HG03520 (cell line): Measurements from ENCODE around the gene NCR3LG1.

ENCODE experiments used
- ATAC-seq: cut with Tn5 transposase; IDR thresholded peaks from one replicate; pipeline ENCODE4 v1.9.1; 2021; ENCODE audit warnings: mild to moderate bottlenecking, moderate library complexity; ENCODE audit not compliant: unreplicated experiment

The NCR3LG1 gene, protein sequence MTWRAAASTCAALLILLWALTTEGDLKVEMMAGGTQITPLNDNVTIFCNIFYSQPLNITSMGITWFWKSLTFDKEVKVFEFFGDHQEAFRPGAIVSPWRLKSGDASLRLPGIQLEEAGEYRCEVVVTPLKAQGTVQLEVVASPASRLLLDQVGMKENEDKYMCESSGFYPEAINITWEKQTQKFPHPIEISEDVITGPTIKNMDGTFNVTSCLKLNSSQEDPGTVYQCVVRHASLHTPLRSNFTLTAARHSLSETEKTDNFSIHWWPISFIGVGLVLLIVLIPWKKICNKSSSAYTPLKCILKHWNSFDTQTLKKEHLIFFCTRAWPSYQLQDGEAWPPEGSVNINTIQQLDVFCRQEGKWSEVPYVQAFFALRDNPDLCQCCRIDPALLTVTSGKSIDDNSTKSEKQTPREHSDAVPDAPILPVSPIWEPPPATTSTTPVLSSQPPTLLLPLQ

DNA sequence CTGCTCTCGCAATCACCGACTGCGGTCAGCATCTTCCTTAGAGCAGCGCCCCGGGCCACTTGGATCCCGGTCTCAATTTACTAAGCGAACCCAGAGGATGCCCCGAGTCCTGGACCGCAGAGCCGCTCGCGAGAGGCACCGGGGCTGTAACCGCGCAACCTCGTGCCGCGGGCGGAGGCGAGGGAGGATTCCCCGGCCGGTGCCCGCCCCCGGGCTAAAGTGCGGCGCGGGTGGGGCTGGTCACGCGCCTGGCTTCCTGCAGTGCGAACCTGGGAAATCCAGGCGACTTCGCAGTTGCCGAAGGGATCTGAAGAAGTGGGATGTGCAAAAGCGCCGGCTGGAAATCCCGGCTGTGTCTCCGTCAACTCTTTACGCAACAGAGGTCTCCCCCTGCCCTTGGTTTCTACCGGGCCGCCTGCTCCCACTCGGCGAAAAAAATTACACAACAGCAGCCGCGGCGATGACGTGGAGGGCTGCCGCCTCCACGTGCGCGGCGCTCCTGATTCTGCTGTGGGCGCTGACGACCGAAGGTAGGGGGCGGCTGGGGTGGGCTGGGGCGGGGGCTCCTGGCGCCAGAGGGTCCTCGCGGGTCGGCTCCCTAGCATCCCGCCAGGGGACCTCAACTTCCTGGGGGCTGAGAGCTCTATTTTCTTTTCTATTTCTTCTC, at the start of gene NCR3LG1:
TSS of gene NCR3LG1 (plus strand) at position 291 of the 667 bp plus-strand sequence. CDS start at position 461, 170 bp downstream.
- ATAC-seq: no peak

DNA sequence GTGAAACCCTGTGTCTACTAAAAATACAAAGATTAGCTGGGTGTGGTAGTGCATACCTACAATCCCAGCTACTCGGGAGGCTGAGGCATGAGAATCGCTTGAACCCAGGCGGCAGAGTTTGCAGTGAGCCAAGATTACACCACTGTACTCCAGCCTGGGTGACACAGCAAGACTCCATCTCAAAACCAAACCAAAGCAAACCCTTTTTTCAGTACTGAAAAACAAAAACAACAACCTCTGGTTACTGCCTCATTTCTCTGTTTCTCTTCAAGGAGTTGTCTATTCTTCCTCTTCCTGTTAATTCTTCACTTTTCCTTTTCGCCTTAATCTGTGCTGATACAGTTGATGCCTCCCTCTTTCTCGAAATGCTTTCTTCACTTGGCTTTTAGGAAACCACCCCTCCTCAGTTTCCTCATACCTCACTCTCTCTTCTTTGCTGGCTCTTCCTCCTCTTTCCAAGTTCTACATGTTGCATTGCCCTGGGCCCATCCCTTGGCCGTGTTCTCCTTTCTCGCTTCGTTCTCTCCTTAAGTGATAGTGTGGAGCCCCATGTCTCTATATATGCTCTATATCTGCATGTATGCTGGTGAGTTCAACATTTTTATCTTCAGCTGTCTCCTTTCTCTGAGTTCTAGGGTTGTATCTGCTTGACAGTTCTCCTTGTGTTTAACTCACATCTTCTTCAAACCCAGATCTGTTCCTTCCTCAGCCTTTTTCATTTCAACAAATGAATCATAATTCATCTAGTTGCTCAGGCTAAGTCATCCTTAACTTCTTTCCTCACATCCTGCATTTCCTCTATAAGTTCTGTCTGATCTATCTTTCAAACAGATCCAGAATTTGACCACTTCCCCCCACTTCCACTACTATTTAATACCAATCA, 38.0 kb upstream of the NCR3LG1 start:
- ATAC-seq: no peak

DNA sequence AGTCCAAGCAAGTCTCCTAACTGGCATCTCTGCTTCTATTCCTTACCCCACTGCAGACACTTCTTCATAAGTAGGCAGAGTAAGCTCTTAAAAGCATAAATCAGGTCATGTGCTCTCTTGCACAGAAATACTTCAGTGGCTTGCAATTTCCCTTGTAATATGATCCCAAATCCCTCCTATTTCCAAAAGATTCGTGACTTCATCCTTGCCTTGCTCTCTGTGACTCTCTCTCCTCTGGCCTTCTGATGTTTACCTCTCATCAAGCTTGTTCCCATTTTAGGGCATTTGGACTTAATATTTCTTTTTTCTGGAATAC, 37.4 kb upstream of the NCR3LG1 start:
- no peak for ATAC-seq

DNA sequence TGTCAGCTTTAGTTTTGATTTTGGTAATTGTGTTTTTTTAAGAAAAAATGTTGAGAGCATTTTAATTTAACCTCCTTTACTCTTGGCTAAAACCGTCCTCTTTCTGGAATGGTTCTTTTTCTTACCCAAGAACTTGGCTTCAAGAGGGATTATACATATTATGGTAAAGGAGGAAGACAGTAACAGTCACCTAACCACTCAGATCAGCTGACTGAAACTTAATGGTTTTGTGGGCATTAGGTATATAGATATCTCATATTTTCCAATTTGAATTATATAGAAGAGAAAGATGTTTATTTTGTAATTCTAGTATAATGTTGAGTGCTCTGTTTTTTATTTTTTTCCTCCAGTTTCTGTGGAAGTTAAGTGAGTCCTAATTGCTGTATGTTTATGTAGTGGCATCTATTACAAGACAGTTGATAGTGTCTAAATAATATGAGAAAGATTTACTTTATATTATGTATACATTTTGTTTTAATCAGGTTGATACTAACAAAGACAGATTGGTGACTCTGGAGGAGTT, 36.6 kb upstream of the NCR3LG1 start:
- no peak for ATAC-seq

DNA sequence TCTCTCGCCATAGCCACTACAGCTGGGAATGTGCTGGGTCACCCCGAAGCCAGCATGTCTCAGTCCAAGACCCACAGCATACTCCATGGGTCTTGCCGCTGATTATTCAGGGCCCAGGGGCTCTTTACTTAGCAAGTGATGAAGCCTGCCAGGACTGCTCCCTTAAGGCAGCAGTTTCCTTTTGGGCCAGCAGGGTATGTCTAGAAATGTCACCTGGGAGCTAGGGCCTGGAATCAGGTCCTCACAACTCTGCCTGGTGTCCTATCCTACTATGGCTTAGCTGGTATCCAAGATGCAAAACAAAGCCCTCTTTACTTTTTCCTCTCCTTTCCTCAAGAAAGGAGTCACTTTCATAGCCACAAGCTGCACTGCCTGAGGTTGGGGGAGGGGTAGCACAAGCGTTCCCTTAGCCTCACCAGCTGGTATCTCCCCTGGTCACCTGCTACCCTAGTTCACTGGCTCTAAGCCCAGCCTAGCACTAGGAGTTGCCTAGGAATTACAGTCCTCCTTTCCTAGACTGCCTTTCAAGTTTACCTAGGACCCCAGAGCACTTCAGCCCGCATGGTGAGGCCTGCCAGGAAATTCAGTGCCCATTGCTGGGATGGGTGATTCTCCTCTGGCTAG, 22.6 kb upstream of the NCR3LG1 start:
- ATAC-seq: no peak

DNA sequence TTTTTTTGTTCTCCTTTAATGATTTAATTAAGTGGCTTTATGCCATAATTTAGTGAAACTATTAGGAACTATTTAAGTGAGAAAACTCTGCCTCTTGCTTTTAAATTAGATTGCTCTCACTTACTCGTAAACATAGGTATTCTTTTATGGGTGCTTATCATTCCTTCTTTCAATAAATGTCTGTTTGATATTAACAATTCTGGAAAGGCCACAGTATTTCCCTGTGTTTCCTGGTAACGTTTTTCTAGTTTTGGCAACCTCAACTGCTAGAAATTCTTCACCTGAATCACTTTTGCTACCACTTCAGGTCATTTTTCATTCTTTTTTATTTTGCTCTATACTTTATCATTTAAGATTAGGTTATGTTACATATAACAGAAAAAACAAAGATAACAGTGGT, 19.9 kb upstream of the NCR3LG1 start:
- no peak for ATAC-seq

DNA sequence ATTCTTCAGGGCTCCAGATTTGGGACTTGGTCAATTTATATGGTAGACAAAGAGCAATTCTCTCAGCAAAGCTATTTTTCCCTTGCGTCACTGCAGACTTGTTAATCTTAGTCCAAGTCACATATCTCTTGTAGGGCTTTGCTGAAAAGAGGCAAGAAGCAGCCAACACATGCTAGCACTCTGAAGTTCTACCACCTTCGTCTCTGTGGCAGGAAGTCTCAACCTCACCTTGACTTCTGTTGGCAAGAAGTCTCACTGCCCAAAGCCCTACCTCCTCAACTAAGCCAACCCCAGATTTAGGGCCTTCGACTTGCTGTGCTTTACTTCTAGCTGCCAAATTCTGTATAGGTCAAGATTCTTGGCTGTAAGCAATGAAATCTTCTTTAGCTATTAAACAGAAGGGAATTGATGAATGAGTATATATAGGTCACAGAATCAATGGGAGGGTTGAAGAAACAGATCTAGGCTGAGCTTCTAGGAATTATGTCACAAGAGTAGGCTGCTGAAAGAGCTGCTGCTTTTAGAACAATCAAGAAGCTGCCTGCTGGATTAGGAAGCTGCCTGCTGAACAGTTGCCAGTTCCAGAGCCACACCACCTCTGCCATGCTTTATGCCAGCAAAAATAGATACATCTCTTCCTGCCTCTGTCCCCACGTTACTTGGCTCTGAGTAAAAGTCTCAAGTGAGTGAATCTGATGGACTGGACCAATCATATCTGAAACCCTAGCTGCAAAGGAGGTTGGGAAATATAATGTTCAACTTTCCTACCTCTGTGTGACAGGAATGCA, 17.6 kb upstream of the NCR3LG1 start:
- ATAC-seq: no peak

DNA sequence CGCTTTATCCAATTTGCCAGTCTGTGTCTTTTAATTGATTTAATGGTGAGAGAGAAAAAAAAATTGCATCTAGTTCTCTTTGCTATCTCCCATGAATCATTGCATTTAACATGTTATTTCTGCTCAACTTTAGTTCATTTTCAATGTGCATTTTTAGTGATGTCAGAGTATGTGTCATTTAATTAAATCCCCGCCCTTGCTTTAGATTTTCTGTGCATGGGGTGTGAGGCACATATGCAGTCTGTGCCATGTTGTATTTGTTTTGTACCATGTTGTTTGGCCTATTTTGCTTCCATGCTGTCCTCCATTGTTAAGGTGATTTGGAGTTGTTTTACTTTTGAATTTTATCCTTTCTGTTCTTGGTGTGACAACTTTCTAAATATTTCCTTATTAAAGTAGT, 8.3 kb upstream of the NCR3LG1 start:
- no peak for ATAC-seq

DNA sequence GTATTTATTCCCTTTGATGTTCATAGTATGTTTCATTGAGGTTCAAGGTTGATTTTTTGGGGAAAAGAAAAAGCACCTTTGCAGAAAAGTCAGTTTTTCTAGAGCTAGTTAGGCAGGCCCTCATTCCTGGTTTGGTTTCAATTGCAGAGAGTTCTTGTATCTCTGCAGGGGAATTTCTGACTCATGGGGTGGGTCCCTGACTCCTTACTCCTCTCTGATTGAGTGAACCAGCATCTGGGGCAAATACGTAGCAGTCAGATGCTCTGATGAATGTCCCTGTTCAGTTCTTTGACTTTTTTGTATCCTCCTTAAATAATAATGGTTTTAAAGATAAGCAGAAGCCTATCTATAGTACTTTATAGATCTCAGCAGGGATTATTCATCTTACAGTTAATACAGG, 7.7 kb upstream of the NCR3LG1 start:
- ATAC-seq: no peak

DNA sequence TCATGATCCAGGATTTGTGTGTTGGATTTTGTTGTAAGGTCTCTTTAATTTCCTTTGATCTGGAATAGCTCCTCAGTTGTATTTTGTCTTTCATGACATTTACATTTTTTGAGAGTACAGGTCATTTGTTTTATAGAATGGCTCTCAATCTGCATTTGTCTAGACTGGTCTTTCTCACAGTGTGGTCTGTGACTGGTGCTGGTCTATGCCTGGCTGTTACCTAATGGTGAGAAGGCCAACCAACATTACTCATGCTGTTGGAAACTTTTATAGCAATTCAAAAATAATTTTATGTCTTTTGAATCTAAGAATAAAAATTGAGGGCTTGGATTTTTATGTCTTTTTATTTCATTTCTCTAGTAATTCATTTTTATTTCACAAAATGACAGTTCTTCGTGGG, 3.9 kb upstream of the NCR3LG1 start:
- ATAC-seq: no peak

DNA sequence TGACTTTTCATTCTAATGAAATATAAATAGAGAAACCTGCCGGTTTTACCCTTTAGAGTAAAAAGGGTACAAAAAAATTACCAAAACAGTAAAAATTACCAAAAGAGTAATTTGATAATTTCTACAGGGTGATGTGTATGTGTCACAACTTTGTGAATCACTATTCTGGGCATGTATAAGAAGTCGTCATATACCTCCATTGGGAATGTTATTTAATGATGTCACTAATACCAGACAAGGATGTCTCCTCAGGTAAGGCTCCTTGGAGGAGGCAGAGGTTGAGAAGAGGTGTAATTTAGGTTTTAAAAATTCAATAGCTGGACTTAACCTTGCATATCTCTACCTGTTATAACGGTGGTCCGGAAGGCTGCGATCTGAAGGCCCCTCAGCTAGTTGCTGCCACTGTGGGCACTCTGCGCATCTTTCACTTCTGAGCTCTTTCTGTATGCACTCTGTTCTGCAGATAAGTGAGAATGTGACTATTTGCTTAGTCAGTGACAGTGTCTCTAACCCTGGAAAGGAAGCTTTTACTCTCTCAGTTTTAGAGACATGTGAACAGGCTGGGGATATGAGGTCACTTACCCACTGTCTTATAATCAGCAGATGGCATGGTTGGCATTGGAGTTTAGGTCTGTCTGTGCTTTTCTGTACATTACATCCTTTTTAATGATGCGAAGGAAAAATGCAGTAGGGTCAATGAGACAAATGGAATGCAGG, 987 bp upstream of the NCR3LG1 start:
- ATAC-seq: no peak

DNA sequence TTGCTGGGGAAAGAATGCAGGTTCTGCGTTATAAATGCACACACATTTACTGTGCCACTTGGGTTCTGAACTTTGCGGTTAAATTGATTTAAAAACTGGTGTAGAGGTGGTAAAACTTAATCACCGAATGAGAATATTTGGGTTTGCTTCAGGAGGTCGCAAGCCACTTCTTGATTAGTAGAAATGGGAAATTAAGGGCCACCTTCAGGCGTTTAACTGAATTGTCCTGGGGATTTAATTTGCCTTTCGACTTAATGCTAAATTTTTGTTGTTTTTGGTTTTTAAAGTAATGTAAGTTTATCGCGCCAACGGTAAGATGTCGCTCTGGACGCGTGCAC, 459 bp upstream of the NCR3LG1 start:
- no peak for ATAC-seq

DNA sequence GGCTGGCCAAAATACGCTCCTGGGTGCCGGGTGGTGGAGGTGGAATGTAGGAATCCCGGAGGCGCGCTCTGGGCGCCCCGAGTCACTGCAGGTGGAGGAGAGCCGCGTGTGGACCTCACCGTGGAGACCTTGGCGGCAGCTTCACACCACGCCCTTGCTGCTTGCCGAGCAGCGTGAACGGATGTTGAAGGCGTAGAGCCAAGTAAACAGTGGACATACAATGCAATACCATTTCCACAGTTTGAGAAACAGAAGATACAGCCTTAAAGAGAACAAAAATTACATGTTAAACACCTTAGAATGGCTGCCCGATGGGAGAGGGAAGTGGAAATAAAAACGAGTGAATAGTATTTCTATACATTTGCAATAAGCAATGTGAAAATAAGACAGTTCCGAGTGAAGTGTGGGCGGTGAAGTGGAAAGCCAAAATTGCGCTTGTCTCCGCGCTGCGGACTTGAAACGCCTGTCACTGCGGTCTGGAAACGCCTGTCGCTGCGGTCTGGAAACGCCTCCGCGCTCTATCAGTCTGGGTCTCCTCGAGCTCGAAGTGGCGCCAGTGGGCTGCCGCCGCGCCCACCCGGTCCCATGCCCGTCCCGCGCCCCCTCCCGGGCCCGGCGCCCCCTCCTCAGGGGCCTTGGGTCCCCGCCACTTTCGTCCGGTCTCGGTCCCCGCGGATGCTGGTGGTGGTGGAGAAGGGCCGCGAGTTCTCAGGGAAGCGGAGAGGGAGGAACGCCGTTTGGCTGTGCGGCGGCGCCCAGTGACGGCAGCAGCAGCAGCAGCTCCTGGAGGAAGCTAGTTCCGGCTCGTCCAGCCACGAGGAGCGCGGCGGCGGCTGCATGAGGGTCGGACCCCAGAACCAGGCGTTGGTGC, 1.6 kb downstream of the NCR3LG1 start:
- no peak for ATAC-seq

DNA sequence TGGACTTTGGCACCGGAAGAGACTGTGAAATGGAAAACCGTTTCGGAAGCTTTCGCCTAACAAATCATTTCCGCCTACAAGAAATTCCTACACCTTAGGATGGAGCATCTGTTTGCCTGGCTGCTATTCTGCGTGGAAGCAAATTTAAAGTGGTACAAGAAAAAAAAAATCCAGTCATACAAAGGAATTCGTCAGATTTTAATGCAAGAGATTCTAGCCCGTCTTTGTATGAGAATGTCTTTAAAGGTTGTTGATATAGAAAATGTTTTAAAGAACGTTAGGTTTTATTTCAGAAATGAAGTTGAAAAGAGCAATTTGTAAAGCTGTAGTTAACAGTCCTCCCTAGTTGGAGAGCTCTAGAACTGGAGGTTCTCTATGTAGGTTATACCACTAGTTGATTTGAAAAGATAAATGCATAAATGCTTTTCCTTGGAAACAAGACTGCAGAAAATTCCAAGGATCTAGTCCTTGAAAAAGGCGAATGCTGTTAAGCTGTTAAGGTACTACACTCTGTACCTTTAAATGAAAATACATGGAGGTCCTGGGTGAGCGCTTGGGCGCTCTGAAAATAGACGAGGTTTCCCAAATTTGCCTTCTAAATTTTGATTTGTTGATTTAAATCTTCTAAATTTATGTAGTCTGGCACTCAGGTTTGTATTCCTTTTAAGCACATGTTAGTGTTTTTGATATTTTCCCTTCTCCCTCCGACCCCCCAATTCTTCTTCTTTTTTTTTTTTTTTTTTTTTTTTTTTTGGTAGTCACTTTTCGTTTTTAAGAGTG, 2.4 kb downstream of the NCR3LG1 start:
- ATAC-seq: no peak

DNA sequence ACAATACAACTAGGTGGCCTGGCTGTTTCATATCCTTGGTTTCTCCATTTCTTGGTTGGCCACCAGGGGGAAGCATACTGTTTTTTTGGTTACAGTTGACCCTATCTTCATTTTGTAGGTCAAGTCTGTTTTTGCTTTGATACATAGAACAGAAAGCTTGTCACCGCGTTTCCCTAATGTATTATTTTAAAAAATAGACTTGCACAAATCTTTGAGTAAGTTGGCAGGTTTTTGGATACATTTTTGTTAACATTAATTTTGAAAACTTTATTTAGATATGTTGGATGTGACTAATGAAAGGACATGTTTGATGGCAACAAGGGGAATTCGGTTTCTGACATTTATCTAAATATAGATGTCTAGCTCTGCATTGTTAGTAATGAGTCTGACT, 3.0 kb downstream of the NCR3LG1 start:
- no peak for ATAC-seq

DNA sequence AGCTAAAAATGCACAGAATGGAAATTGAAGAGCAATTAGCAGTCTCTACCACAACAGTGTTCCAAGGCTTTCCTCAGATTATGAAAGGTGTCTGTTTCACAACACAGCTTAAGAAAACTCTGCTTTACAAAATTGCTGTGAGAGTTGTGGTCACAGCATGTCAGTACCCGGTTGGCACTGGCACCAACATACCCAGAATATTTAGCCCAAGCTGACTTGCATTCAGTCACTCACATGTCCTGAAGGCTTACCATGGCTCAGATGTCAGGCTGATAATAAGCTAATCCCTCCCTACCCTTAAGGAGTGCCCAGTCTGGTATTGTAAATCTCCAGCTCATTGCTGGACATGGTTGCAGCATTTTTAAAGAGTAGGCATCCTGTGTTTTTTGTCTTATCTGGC, 14.9 kb downstream of the NCR3LG1 start:
- ATAC-seq: no peak

DNA sequence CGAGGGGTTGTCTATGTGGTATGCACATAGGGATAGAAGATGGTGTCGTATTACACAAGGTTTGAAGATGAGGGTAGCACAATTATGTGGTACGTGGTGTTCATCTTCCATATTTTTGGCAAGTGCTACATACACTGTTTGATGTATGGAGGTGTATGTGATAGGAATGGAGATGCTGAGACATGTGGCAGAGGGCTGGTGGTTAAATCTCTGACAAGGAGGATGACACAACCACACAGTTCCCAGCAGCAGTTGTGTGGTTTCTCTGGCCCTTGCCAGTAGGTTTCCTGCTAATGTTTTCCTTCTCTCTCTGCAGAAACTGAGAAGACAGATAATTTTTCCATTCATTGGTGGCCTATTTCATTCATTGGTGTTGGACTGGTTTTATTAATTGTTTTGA, 17.0 kb downstream of the NCR3LG1 start:
- no peak for ATAC-seq

DNA sequence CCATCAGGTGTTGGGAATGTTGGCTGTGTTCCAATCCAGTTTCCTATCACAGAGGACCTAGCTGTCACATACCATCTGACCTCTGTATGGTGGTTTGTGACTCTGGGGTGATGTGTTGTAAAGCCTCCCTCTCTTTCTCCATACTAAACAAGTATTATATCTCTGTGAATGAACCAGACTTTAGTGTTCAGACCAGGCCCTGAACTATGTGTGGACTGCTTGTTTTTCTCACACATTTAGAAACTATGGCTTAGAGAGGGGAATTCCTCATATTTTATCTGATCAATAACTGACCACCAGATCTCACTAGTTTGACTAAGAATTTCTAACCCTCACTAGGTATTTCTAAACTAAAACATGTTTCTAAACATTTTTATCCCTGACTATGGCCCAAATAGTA, 17.5 kb downstream of the NCR3LG1 start:
- no peak for ATAC-seq
